ENCODE measurements around the gene TNFRSF12A. TPM values are rescaled to one million over a fixed set of nuclear protein-coding genes. Genes with fewer than 3 reads are reported as not detected.

TNFRSF12A gene
- total and polyA plus RNA-seq, 2 of the 8 experiments (the other 6 are each of a cell fraction or from before 2014, with no cell fraction given): 81.0 to 82.5 TPM

- DNase-seq (ENCODE audit: low read depth in 1 of 2, low spot score in 2 of 2): no peak
- no peak overlapping the region for H2BK120ac ChIP-seq (replicated peaks; ENCODE audit: low read depth, low read length)
- no peak overlapping the region for H3K4ac ChIP-seq (replicated peaks; ENCODE audit: insufficient read length, low read depth, low read length)
- H4K8ac ChIP-seq (ENCODE audit: extremely low read depth, insufficient read depth, low read length): no peak overlapping the region; the same call in 1 of the 2 replicates
- peaks cover 9 to 26% of the 10 kb centered on the region in 2 experiments for H4K20me1 ChIP-seq (replicated peaks in 1 of 2; ENCODE audit: control insufficient read depth in 1 of 2, insufficient read depth in 2 of 2, low read length in 2 of 2)
- no peak overlapping the region for H4K5ac ChIP-seq (ENCODE audit: insufficient read length, low read depth, low read length)
- no peak overlapping the region for H3K23ac ChIP-seq (ENCODE audit: insufficient read length)
- no peak overlapping the region for H2AFZ ChIP-seq (ENCODE audit: low read length)
- no peak overlapping the region for H2AK5ac ChIP-seq (ENCODE audit: low read depth, low read length)
- peaks cover 17% of the 10 kb centered on the region; the same call in 1 of the 2 replicates for H3K23me2 ChIP-seq (ENCODE audit: low read depth, low read length)
- TF ChIP-seq TCF12 (IDR thresholded peaks at IDR 0.05; ENCODE audit: low read depth, low read length) (no peak), POLR2A (IDR thresholded peaks at IDR 0.05; ENCODE audit: control extremely low read depth in 1 of 2, low read depth in 2 of 2, low read length in 2 of 2) (no peak; a peak in 1 of 3 replicates), FOSL1 (IDR thresholded peaks at IDR 0.05; ENCODE audit: insufficient read depth, low read depth, low read length) (no peak), SIN3A (conservative IDR thresholded peaks at IDR 0.05 in 1 of 2, IDR thresholded peaks at IDR 0.05 in 1 of 2; ENCODE audit: low read depth in 1 of 2, low read length in 2 of 2) (no peak), CEBPB (IDR thresholded peaks at IDR 0.05; ENCODE audit: low read depth, low read length) (no peak), ASH2L (IDR thresholded peaks at IDR 0.05; ENCODE audit: low read length) (no peak), TAF1 (IDR thresholded peaks at IDR 0.05; ENCODE audit: low read depth, low read length) (no peak), CHD2 (IDR thresholded peaks at IDR 0.05; ENCODE audit: low read length) (no peak), KDM4A (IDR thresholded peaks at IDR 0.05; ENCODE audit: low read depth, low read length, severe bottlenecking) (no peak), JUND (IDR thresholded peaks at IDR 0.05; ENCODE audit: low read length) (no peak), ZNF274 (IDR thresholded peaks at IDR 0.05; ENCODE audit: borderline replicate concordance, extremely low read depth, low read length) (no peak), SP1 (IDR thresholded peaks at IDR 0.05; ENCODE audit: low read depth, low read length) (no peak)
- ChIA-PET POLR2A (ENCODE audit: partially characterized antibody) (interaction anchor here (0.5 to 35.7 kb wide), 12 partner anchors 4 to 145 kb away, joined by 3 to 1808 read pairs (median 53); partner anchors contain the start of genes BICDL2, CLDN6, CLDN9 and HCFC1R1), CTCF (ENCODE audit: partially characterized antibody) (interaction anchor here (0.7 to 23.8 kb wide), 6 partner anchors 10 to 128 kb away, joined by 3 to 639 read pairs (median 4); partner anchors contain the start of gene CLDN9)
- no peak overlapping the region for H3K18ac ChIP-seq (ENCODE audit: extremely low read depth, low read length)
- H4K91ac ChIP-seq (replicated peaks; ENCODE audit: insufficient read length, low read length): no peak overlapping the region
- peaks cover 0 to 19% (median 11%) of the 10 kb centered on the region in 4 experiments; a peak in 7 of 8 replicates for H3K36me3 ChIP-seq (ENCODE audit: control insufficient read depth in 2 of 4, insufficient read depth in 4 of 4, low read length in 3 of 4)
- H3K4me2 ChIP-seq (ENCODE audit: insufficient read depth in 1 of 2, low read depth in 2 of 2, low read length in 2 of 2): no peak overlapping the region
- no peaks in the 10 kb centered on the region for H3K79me1 ChIP-seq (ENCODE audit: low read depth, low read length)
- H3K14ac ChIP-seq (ENCODE audit: insufficient read length): no peak overlapping the region
- WGBS, 2 experiments (ENCODE audit: extremely low coverage in 1 of 2, insufficient coverage in 1 of 2, insufficient read length in 1 of 2, insufficient replicate concordance in 2 of 2, low coverage in 1 of 2, low lambda C conversion rate in 2 of 2, missing lambda C conversion rate in 1 of 2): 85% methylated on average over 18 of the region's 18 CpGs; no CpG with 5 or more reads in 1 of the 2 experiments
- H3K27me3 ChIP-seq (replicated peaks in 1 of 4; ENCODE audit: control insufficient read depth in 3 of 4, extremely low read depth in 1 of 4, insufficient read depth in 3 of 4, low read length in 3 of 4): no peaks in the 10 kb centered on the region
- no peak for FAIRE-seq
- peaks cover 0 to 23% (median 20%) of the 10 kb centered on the region in 4 experiments; a peak in 6 of 7 replicates for H3K4me1 ChIP-seq (replicated peaks in 1 of 4; ENCODE audit: control insufficient read depth in 3 of 4, insufficient read depth in 4 of 4, low read length in 3 of 4)
- no peak overlapping the region for H3K56ac ChIP-seq (replicated peaks; ENCODE audit: insufficient read length, low read depth, low read length)
- H3K9me3 ChIP-seq (ENCODE audit: insufficient read depth in 2 of 2, low read depth in 1 of 2, low read length in 1 of 2): no peaks in the 10 kb centered on the region
- peaks cover 0 to 3% of the 10 kb centered on the region in 2 experiments; a peak in 1 of 4 replicates for H3K79me2 ChIP-seq (ENCODE audit: control insufficient read depth in 1 of 2, insufficient read depth in 2 of 2, low read length in 2 of 2)
- no peak overlapping the region for H2BK20ac ChIP-seq (ENCODE audit: low read length)
- no peak overlapping the region for H2BK5ac ChIP-seq (ENCODE audit: low read depth, low read length)
- no peak overlapping the region for H2BK15ac ChIP-seq (ENCODE audit: low read length)
- no peak overlapping the region for H2BK12ac ChIP-seq (ENCODE audit: low read depth, low read length)
- no peak overlapping the region for H3K9ac ChIP-seq (replicated peaks in 1 of 4; ENCODE audit: extremely low read depth in 1 of 4, low read depth in 3 of 4, low read length in 3 of 4)
- H3K27ac ChIP-seq (ENCODE audit: low read depth, low read length): no peak overlapping the region
- H3K4me3 ChIP-seq (ENCODE audit: extremely low read depth in 1 of 4, insufficient read depth in 2 of 4, low read depth in 3 of 4, low read length in 4 of 4): no peak overlapping the region
These were observed 5.1 kb downstream of the TNFRSF12A start for GRCh38 chr16:3025032-3026002.
